ENCODE data around the gene NKAPD1. TPM values are rescaled to one million over a fixed set of nuclear protein-coding genes. Genes with fewer than 3 reads are reported as not detected.
"Not testable (repeated sequence)": the region's sequence is repeated elsewhere in the genome, so short reads cannot be mapped to it uniquely, and the experiment has no call there.

NKAPD1 gene
- total and polyA plus RNA-seq, 10 of the 15 experiments (the other 5 are each of a cell fraction or from before 2014, with no cell fraction given): 9.6 to 43.3 (median 19.2) TPM

GRCh38 chr11:112048256-112048655 lies 25.8 kb upstream of the NKAPD1 start:
- FAIRE-seq; H2AFZ ChIP-seq (ENCODE audit: control insufficient read depth, low read depth, low read length); H4K20me1 ChIP-seq (ENCODE audit: control insufficient read depth, insufficient read depth); H3K9me3 ChIP-seq (replicated peaks; ENCODE audit: control insufficient read depth, insufficient read depth, low read length); H3K27me3 ChIP-seq (replicated peaks in 1 of 2; ENCODE audit: control insufficient read depth in 2 of 2, insufficient read depth in 2 of 2, low read length in 1 of 2); in situ Hi-C loops (cut with MboI); RAD21 ChIA-PET (ENCODE audit: unreplicated experiment); H3K79me2 ChIP-seq (ENCODE audit: control insufficient read depth, insufficient read depth, low read length); intact Hi-C loops (cut with micrococcal nuclease; ENCODE audit: unreplicated experiment); DNase-seq (ENCODE audit: low read depth, low spot score); BruUV-seq (replicated peaks); H3K9ac ChIP-seq (ENCODE audit: control insufficient read depth, insufficient read depth, low read length); H3K4me3 ChIP-seq: not testable (repeated sequence)
- ChIA-PET POLR2A (interaction anchor here (0.6 kb wide), 3 partner anchors 20 to 1470 kb away, joined by 3 to 4 read pairs (median 3); no protein-coding TSS in a partner anchor), CTCF (interaction anchor here (1.1 to 1.3 kb wide), 2 partner anchors 8 to 9 kb away, joined by 4 to 5 read pairs; no protein-coding TSS in a partner anchor), SMC1A (ENCODE audit: uncharacterized antibody, unreplicated experiment) (interaction anchor here (0.7 to 0.8 kb wide), 2 partner anchors 24 to 32 kb away, joined by 3 to 4 read pairs; no protein-coding TSS in a partner anchor)
- H3K4me2 ChIP-seq (ENCODE audit: control insufficient read depth, insufficient read depth): 0 out of 2 replicates have a peak overlapping the region, but pooled peaks have one; percentile 25
- peaks cover 36% of the 10 kb centered on the region for H3K4me1 ChIP-seq (ENCODE audit: control insufficient read depth, insufficient read depth, low read length)
- WGBS (ENCODE audit: insufficient coverage, insufficient replicate concordance, low lambda C conversion rate, missing lambda C conversion rate): 51% methylated on average over 3 of the region's 3 CpGs
- TF ChIP-seq BHLHE40 (IDR thresholded peaks at IDR 0.05; ENCODE audit: borderline replicate concordance in 1 of 2, low read depth in 2 of 2, low read length in 1 of 2): 0 out of 4 replicates have a peak, but pooled peaks of 1 of the 2 experiments have one; percentile 3
- TF ChIP-seq SPI1 (IDR thresholded peaks at IDR 0.05; ENCODE audit: borderline replicate concordance, insufficient read depth, low read depth, low read length): peak; percentile 76
- 0 out of 2 replicates have a peak, but pooled peaks have one; percentile 24 for TF ChIP-seq EED (IDR thresholded peaks at IDR 0.05; ENCODE audit: low read depth)
- peak; percentile 40 for ATAC-seq
- peaks cover 1 to 20% of the 10 kb centered on the region in 2 experiments for H3K36me3 ChIP-seq (ENCODE audit: control insufficient read depth in 2 of 2, insufficient read depth in 2 of 2, low read length in 1 of 2)
- H3K27ac ChIP-seq (ENCODE audit: control insufficient read depth, insufficient read depth): peak overlapping the region; percentile 64

- Histone ChIP-seq H3K4me2 (ENCODE audit: control insufficient read depth, insufficient read depth) (no peak overlapping the region; the same call in 1 of the 2 replicates), H2AFZ (ENCODE audit: control insufficient read depth, low read depth, low read length) (no peak overlapping the region), H3K79me2 (ENCODE audit: control insufficient read depth, insufficient read depth, low read length) (peaks cover 3% of the 10 kb centered on the region), H3K4me1 (ENCODE audit: control insufficient read depth, insufficient read depth, low read length) (peaks cover 36% of the 10 kb centered on the region), H4K20me1 (ENCODE audit: control insufficient read depth, insufficient read depth) (no peaks in the 10 kb centered on the region), H3K9me3 (replicated peaks; ENCODE audit: control insufficient read depth, insufficient read depth, low read length) (no peaks in the 10 kb centered on the region; the same call in 2 of the 3 replicates), H3K36me3 (ENCODE audit: control insufficient read depth in 2 of 2, insufficient read depth in 2 of 2, low read length in 1 of 2) (peaks cover 1 to 23% of the 10 kb centered on the region in 2 experiments), H3K27ac (ENCODE audit: control insufficient read depth, insufficient read depth) (no peak overlapping the region), H3K27me3 (replicated peaks in 1 of 2; ENCODE audit: control insufficient read depth in 2 of 2, insufficient read depth in 2 of 2, low read length in 1 of 2) (no peaks in the 10 kb centered on the region), H3K9ac (ENCODE audit: control insufficient read depth, insufficient read depth, low read length) (no peak overlapping the region), H3K4me3 (no peak overlapping the region)
- ChIA-PET CTCF (no interaction called here), SMC1A (ENCODE audit: uncharacterized antibody, unreplicated experiment) (interaction anchor here (0.9 to 2.2 kb wide), 2 partner anchors 18 to 29 kb away, joined by 3 to 8 read pairs; no protein-coding TSS in a partner anchor), POLR2A (no interaction called here), RAD21 (ENCODE audit: unreplicated experiment) (no interaction called here)
- in situ Hi-C loops (cut with MboI): no loop called here
- no peak for DNase-seq (ENCODE audit: low read depth, low spot score)
- no peak for FAIRE-seq
- WGBS (ENCODE audit: insufficient coverage, insufficient replicate concordance, low lambda C conversion rate, missing lambda C conversion rate): 45% methylated on average over 2 of the region's 2 CpGs
- ATAC-seq: no peak
- TF ChIP-seq STAT1 (conservative IDR thresholded peaks at IDR 0.05) (no peak), TARDBP (IDR thresholded peaks at IDR 0.05; ENCODE audit: borderline replicate concordance) (no peak), ZBTB11 (CRISPR knock-in tag; IDR thresholded peaks at IDR 0.05) (no peak), HDAC2 (IDR thresholded peaks at IDR 0.05) (no peak), PAX8 (IDR thresholded peaks at IDR 0.05) (no peak), RBBP5 (conservative IDR thresholded peaks at IDR 0.05) (no peak), BCL11A (IDR thresholded peaks at IDR 0.05; ENCODE audit: low read depth, low read length) (no peak), KLF5 (IDR thresholded peaks at IDR 0.05; ENCODE audit: partially characterized antibody) (no peak), ZBED1 (IDR thresholded peaks at IDR 0.05; ENCODE audit: borderline replicate concordance) (no peak), POLR2AphosphoS5 (IDR thresholded peaks at IDR 0.05; ENCODE audit: low read length) (no peak), ZNF274 (IDR thresholded peaks at IDR 0.05; ENCODE audit: insufficient read depth, insufficient read length) (no peak)
- intact Hi-C loops (cut with micrococcal nuclease; ENCODE audit: unreplicated experiment): no loop called here
- BruUV-seq (replicated peaks): no TSS peak
Measured at GRCh38 chr11:112049777-112050176, 24.3 kb upstream of the NKAPD1 start.

Data from GM12878 (cell line).